ENCODE results near the gene ZNF337. TPM values are rescaled to one million over a fixed set of nuclear protein-coding genes. Genes with fewer than 3 reads are reported as not detected.

ZNF337 gene
- total and polyA plus RNA-seq, 7 donors, result 1.8 to 18.6 (median 15.6) TPM

DNA sequence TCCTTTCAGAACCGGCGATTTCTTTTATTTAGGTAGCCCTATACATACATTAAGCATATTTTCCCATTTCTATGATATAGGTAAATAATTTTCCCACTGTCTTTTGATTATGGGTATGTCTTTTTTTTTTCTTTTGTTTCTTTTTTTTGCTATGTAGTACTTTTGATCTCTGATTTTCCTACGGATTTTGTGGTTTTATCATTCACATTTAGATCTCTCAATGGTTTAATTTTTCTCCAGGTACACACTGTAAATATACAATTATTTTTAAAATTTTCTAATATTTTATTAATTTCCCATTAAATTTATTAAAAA is 436 bp upstream of the ZNF337 start:
- no peak for DNase-seq
- H3K27ac ChIP-seq, result peak overlapping the region; percentile 89 to 93 (median 92)
- WGBS, 2 donors, result 1 to 2% methylated on average over 3 of the region's 3 CpGs
- peaks cover 0 to 19% (median 13%) of the 10 kb centered on the region in 4 donors for H3K4me1 ChIP-seq
- H3K27me3 ChIP-seq, result no peaks in the 10 kb centered on the region
- H3K4me3 ChIP-seq, result peak overlapping the region; percentile 67 to 95 (median 88)
- H3K36me3 ChIP-seq, result no peaks in the 10 kb centered on the region
- intact Hi-C loops (cut with DNase I), result loop anchor here (2.0 to 10.0 kb wide), 3 partner anchors 74 to 472 kb away; no protein-coding TSS in a partner anchor
- peaks cover 0 to 5% (median 0%) of the 10 kb centered on the region in 4 donors for H3K9me3 ChIP-seq
- TF ChIP-seq, protein P1, sequence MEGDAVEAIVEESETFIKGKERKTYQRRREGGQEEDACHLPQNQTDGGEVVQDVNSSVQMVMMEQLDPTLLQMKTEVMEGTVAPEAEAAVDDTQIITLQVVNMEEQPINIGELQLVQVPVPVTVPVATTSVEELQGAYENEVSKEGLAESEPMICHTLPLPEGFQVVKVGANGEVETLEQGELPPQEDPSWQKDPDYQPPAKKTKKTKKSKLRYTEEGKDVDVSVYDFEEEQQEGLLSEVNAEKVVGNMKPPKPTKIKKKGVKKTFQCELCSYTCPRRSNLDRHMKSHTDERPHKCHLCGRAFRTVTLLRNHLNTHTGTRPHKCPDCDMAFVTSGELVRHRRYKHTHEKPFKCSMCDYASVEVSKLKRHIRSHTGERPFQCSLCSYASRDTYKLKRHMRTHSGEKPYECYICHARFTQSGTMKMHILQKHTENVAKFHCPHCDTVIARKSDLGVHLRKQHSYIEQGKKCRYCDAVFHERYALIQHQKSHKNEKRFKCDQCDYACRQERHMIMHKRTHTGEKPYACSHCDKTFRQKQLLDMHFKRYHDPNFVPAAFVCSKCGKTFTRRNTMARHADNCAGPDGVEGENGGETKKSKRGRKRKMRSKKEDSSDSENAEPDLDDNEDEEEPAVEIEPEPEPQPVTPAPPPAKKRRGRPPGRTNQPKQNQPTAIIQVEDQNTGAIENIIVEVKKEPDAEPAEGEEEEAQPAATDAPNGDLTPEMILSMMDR (IDR thresholded peaks at IDR 0.05), result no peak
- TF ChIP-seq EP300 (IDR thresholded peaks at IDR 0.05), result no peak
- no peak for TF ChIP-seq POLR2AphosphoS5 (IDR thresholded peaks at IDR 0.05)
- TF ChIP-seq POLR2A (IDR thresholded peaks at IDR 0.05), result no peak

DNA sequence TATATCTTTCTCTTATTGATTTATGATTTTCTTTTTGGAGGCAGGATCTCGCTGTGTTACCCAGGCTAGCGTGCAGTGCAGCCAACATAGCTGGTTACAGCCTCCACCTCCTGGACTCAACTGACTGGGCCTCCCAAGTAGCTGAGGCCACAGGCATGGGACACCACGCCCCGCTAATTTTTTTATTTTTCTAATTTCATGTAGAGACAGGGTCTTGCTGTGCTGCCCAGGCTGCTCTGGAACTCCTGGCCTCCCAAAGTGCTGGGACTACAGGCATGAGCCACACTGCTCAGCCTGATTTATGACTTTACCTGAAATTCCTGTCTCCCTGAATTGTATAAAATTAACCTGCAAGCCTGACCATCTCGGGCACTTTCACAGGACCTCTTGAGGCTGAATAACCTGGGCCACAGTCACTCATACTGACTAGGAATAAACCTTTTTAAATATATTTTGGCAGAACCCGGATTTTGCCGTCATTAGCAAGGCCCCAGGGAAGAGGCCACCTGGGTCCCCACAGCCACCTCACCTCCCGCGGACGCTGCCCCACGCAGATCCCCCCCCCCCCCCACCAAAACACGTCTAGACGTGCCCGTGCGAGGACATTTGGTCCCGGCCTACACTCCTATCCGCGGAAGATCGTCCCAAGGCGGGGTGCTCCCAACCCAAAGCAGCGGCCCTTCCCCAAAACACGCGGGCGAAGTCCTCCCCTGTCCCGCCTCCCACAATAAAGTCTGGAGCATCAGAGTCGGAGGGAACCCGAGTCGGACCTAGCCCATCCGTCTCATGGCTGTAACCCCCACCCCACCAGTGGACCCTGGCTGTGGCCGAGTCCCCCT is 902 bp downstream of the ZNF337 start:
- H3K4me3 ChIP-seq, result peak overlapping the region; percentile 67 to 95 (median 88)
- peaks cover 0 to 8% (median 1%) of the 10 kb centered on the region in 4 donors for H3K36me3 ChIP-seq
- TF ChIP-seq, protein P1 (IDR thresholded peaks at IDR 0.05), result no peak
- TF ChIP-seq POLR2AphosphoS5 (IDR thresholded peaks at IDR 0.05), result no peak
- no peak for TF ChIP-seq POLR2A (IDR thresholded peaks at IDR 0.05)
- TF ChIP-seq EP300 (IDR thresholded peaks at IDR 0.05), result no peak
- DNase-seq, result no peak
- peak overlapping the region; percentile 89 to 93 (median 92) for H3K27ac ChIP-seq
- no peaks in the 10 kb centered on the region for H3K27me3 ChIP-seq
- intact Hi-C loops (cut with DNase I), result loop anchor here (2.0 to 10.0 kb wide), 3 partner anchors 73 to 471 kb away; no protein-coding TSS in a partner anchor
- peaks cover 0 to 19% (median 13%) of the 10 kb centered on the region in 4 donors for H3K4me1 ChIP-seq
- H3K9me3 ChIP-seq, result peaks cover 0 to 5% (median 0%) of the 10 kb centered on the region in 4 donors
- 13 to 14% methylated on average over 30 of the region's 30 CpGs for WGBS, 2 donors

DNA sequence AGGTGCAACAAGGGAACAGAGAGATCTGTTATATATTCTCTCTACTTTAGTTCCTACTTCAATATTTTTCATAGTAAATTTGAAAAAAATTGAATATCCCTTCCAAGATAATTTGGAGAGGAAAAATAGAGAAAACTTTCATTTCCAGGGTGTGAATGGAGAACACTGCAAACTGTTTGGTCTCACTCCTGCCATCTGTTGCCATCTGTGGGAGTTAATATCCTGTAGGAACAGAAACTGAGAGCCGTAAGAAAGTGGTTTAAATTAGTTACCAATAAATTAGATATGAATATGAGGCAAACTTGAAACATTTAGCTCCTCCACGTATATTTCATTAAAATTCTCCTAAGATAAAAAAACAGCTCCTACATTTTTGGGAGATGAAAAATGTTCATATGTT is 4.2 kb downstream of the ZNF337 start:
- Histone ChIP-seq H3K9me3 (no peaks in the 10 kb centered on the region), H3K27me3 (no peaks in the 10 kb centered on the region), H3K4me3 (no peak overlapping the region), H3K27ac (no peak overlapping the region), H3K36me3 (peaks cover 0 to 8% (median 1%) of the 10 kb centered on the region in 4 donors), H3K4me1 (peaks cover 0 to 25% (median 13%) of the 10 kb centered on the region in 4 donors)
- WGBS, 2 donors, result 75% methylated on average over 2 of the region's 2 CpGs
- DNase-seq, result no peak
- intact Hi-C loops (cut with DNase I), result loop anchor here (10.0 kb wide), 2 partner anchors 148 to 468 kb away; no protein-coding TSS in a partner anchor
- TF ChIP-seq POLR2A (IDR thresholded peaks at IDR 0.05), result no peak
- TF ChIP-seq, protein P1 (IDR thresholded peaks at IDR 0.05), result no peak
- no peak for TF ChIP-seq POLR2AphosphoS5 (IDR thresholded peaks at IDR 0.05)
- TF ChIP-seq EP300 (IDR thresholded peaks at IDR 0.05), result no peak

DNA sequence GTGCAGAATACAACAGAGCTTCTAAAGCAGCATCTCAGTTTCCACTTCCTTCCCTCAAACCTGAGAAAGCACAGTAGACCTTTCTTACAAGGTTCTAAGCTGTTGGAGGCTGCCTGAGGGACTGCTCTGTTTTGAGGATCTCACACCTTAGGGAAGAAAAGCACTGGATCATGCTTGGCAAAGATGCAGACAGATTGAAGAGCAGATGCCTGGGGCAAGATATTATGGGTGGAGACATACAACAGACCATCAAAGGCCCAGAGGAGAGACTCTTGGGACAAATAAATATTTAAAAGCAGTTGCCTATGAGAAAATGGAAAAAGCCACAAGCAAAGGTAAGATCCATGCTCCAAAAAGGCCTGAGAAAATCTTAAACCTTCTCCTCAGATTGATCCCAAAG is 6.2 kb downstream of the ZNF337 start:
- Histone ChIP-seq H3K9me3 (no peaks in the 10 kb centered on the region), H3K4me1 (peaks cover 0 to 16% (median 6%) of the 10 kb centered on the region in 4 donors), H3K27me3 (no peaks in the 10 kb centered on the region), H3K4me3 (no peak overlapping the region), H3K27ac (no peak overlapping the region), H3K36me3 (peaks cover 0 to 19% (median 7%) of the 10 kb centered on the region in 4 donors)
- intact Hi-C loops (cut with DNase I), result loop anchor here (10.0 kb wide), 2 partner anchors 146 to 466 kb away; no protein-coding TSS in a partner anchor
- no peak for DNase-seq
- TF ChIP-seq EP300 (IDR thresholded peaks at IDR 0.05) (no peak), POLR2A (IDR thresholded peaks at IDR 0.05) (no peak), POLR2AphosphoS5 (IDR thresholded peaks at IDR 0.05) (no peak)
- TF ChIP-seq, protein P1 (IDR thresholded peaks at IDR 0.05), result no peak
